IPS DF 6.9 (cell line): ENCODE measurements around the gene SPACA4.

ENCODE experiments used
- DNase-seq: peaks from one replicate; pipeline ENCODE4 v3.0.0-alpha.2; 2013; ENCODE audit warnings: low read depth, low spot score
- H3K27ac ChIP-seq: one replicate; pipeline ENCODE4 v1.5.1; 2013; ENCODE audit warnings: low read length, control low read depth
- H3K27me3 ChIP-seq: 2 replicates; pipeline ENCODE4 v1.6.1; 2013; ENCODE audit warnings: mild to moderate bottlenecking, low read length; ENCODE audit not compliant: control insufficient read depth, insufficient read depth
- H3K36me3 ChIP-seq: 2 replicates; pipeline ENCODE4 v1.6.1; 2013; ENCODE audit warnings: low read length; ENCODE audit not compliant: control insufficient read depth, insufficient read depth
- H3K4me1 ChIP-seq: 2 replicates; pipeline ENCODE4 v1.6.1; 2013; ENCODE audit warnings: low read length; ENCODE audit not compliant: control insufficient read depth, insufficient read depth
- H3K4me3 ChIP-seq: 2 replicates; pipeline ENCODE4 v1.5.1; 2013; ENCODE audit warnings: mild to moderate bottlenecking, low read length
- H3K9me3 ChIP-seq: 2 replicates; pipeline ENCODE4 v1.6.1; 2013; ENCODE audit warnings: low read length, inconsistent platforms; ENCODE audit not compliant: control insufficient read depth, insufficient read depth
- WGBS: extraction: QIAGEN DNeasy Blood & Tissue Kit; methylation state at CpG from one replicate; pipeline ENCODE4 v1.1.7; 2013; ENCODE audit warnings: mixed read lengths, missing lambda C conversion rate; ENCODE audit not compliant: insufficient read length, insufficient coverage; 5-methylcytosine and 5-hydroxymethylcytosine counted together

Gene SPACA4

DNA sequence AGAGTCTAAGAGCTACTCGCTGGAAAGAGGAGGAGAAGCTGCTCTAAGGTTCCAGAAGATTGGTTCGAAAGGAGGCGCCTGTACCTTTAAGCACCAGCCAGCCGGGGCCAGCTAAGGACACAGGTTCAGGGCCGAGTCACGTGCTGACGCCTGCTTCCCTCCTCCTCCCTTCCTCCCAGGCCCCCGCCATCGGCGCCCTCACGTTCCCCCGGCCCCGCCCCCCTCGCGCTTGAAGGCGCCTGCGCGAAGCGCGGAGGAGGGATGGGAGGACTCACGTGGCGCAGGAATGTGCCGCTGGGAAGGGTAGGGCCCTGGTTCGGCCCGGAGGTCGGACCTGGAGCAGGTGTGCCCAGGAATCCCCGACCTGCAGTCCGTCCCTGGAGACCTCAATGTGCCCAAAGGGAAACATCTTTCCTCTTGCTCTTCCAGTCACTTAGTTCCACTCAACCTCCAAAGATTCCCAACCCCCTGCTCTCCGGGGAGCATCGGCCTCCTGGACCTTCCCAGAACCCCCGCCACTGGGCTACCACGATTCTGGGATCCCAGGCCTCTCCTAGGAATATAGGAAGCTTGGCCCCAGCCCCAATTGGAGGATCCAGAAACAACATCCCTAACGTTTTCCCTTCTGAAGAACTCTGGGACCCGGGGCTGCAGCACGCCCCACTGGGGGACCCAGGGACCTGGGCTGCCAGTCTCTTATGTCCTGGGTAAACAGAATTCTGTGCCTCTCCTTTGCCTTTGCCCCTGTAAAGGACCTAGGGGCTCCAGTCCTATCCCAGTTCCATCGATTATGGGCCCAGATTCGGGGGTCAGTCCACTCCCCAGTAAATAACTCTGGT, 28.1 kb downstream of the SPACA4 start:
- Histone ChIP-seq H3K27me3 (no peaks in the 10 kb centered on the region; the same call in 1 of the 2 replicates), H3K36me3 (no peaks in the 10 kb centered on the region), H3K27ac (no peak overlapping the region), H3K4me1 (peaks cover 15% of the 10 kb centered on the region; the same call in 1 of the 2 replicates), H3K4me3 (no peak overlapping the region; the same call in 1 of the 2 replicates), H3K9me3 (no peaks in the 10 kb centered on the region)
- WGBS: no CpG with 5 or more reads among the region's 37 CpGs
- peak; percentile 85 for DNase-seq

DNA sequence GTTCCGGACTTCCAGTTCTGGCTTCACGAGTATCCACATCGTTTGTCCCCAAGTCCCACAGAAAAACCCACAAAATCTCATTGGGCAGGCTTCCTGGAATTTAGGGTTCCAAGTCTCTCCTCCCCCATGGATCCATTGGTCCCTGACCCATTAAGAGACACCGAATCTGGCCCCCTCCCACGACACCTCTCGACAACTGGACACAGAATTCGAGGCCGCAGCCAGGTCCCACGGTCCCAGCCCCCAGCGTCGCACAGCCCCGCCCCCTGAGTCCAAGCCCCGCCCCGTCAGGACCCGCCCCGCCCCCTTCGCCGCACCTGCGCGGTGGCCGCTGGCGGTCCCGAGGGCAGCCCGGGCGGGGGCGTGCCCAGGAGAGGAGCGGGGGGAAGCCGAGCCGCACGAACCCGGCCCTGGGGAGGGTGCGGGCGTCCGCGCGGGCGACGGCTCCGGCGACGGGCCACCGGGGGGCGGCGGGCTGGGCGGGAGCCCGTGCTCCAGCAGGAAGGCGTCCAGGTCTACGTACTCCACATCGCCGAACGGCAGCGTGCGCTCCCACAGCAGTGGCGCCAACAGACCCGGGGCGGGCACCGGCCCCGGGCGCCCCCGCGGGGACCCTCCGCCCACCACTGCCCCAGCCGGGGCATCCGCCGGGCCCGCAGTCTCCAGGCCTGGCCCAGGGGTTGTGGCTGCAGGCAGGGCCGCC, 28.9 kb downstream of the SPACA4 start:
- WGBS: no CpG with 5 or more reads among the region's 67 CpGs
- no peaks in the 10 kb centered on the region for H3K36me3 ChIP-seq
- no peak for DNase-seq
- H3K4me3 ChIP-seq: peak overlapping the region; percentile 58
- H3K27ac ChIP-seq: no peak overlapping the region
- H3K4me1 ChIP-seq: peaks cover 16% of the 10 kb centered on the region; the same call in 1 of the 2 replicates
- H3K9me3 ChIP-seq: no peaks in the 10 kb centered on the region
- H3K27me3 ChIP-seq: no peaks in the 10 kb centered on the region; the same call in 1 of the 2 replicates

DNA sequence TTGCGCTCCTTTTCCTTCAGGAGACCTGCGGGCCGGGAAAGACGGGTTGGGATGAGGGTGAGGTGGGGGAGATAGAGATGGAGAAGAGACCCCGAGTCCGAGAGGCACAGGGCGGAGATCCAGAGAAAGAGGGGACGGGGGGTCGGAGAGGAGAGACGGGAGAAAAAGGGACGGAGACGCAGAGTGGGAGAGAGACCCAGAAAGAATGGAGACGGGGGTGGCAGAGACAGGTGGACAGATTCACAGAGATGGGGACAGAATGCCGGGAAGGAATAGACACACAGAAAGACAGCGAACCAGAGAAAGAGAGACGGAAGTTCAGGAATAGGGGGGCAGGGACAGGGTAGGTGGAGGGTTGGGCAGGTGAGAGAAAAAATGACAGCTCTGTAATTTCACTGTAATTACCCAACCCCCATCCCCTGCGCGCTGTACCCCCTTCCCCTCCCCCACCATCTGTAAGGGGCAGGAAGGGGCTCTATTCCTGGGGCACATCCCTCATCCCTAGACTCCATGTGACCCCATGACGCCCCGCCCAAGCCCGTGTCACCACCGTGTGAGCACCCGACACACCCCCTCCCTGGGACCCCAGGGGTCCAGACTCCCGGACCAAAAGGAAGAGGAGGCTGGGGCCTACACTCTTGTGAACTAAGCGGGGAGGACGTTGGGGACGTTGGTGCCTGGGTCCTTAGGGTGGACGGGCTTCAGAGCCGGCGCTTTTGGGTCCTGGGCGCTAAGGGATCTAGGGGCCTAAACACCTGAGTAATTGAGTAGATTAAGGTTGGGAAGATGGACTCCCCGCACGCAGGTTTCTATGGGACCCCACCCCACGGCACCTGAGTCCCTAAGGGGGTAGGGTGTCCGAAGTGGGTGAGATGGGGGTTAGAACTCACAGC, 29.7 kb downstream of the SPACA4 start:
- H3K27me3 ChIP-seq: no peaks in the 10 kb centered on the region; the same call in 1 of the 2 replicates
- no peak for DNase-seq
- no peaks in the 10 kb centered on the region for H3K36me3 ChIP-seq
- H3K4me1 ChIP-seq: peaks cover 14% of the 10 kb centered on the region; the same call in 1 of the 2 replicates
- no peaks in the 10 kb centered on the region for H3K9me3 ChIP-seq
- no peak overlapping the region for H3K27ac ChIP-seq
- WGBS: no CpG with 5 or more reads among the region's 35 CpGs
- peak overlapping the region; percentile 58 for H3K4me3 ChIP-seq

DNA sequence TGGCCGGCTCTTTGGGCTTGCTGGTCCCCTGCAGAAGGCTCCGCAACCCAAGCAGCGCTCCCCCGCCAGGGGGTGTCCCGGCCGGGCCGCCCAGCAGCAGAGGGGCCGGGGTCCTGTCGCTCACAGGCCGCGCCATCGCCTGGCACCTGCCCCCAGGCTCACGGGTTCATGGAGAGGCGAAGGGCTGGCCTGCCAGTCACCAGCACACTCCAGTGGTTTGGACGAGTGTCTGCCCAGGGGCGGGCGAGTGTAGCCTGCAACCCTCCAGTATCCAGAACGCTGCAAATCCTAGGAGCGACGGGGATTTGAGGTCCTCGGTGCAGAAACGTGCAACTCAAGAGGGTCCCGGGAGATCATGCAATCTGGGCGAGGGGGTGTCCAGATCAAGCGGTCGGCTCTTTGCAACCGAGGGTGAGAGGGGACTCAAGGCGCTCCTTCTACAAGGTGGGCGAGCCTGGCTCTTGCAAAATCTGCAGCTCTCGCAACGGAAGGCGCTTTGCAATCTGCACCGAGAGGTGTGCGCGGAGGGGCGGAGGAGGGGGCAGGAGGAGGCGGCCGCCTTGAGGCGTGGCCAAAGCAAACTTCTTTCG, 30.4 kb downstream of the SPACA4 start, which contains the start of gene DBP:
DBP (minus strand) TSS at position 521 of the 590 bp plus-strand sequence; CDS start at position 136, 385 bp downstream.
- Histone ChIP-seq H3K27ac (no peak within 1 kb of the TSS), H3K27me3 (no peaks in the 10 kb centered on the region; the same call in 1 of the 2 replicates), H3K4me1 (peaks cover 13% of the 10 kb centered on the region; the same call in 1 of the 2 replicates), H3K4me3 (peak within 1 kb of the TSS; percentile 58; the same call in 1 of the 2 replicates), H3K9me3 (no peaks in the 10 kb centered on the region), H3K36me3 (no peaks in the 10 kb centered on the region)
- WGBS: no CpG with 5 or more reads among the region's 40 CpGs
- no peak for DNase-seq

DNA sequence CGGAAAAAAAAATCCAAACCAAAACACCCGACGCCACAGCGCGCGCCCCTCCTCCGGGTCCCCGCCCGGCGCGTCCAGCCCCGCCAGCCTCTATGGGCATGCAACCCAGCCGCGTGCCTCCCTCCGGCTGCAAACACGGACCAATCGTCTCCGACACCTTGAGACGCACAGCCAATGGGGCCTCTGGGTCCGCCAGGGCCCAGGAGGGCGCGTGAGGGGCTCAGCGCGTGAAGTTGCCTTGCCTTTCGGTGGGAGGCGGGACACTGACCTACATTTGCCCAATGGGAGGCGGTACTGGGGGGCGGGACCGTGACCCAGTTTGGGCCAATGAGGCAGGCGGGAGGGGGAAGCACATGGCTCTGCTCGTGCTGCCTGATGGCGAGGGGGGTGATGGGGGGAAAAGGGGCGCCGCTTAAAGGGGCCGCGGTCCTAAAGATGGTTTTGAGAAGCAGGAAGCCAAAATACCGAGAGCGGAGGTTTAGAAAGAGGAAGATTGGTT, 31.0 kb downstream of the SPACA4 start:
- no peaks in the 10 kb centered on the region; the same call in 1 of the 2 replicates for H3K27me3 ChIP-seq
- peaks cover 13% of the 10 kb centered on the region; the same call in 1 of the 2 replicates for H3K4me1 ChIP-seq
- DNase-seq: peak; percentile 97
- no CpG with 5 or more reads among the region's 38 CpGs for WGBS
- H3K36me3 ChIP-seq: no peaks in the 10 kb centered on the region
- no peaks in the 10 kb centered on the region for H3K9me3 ChIP-seq
- peak overlapping the region; percentile 58; the same call in 1 of the 2 replicates for H3K4me3 ChIP-seq
- H3K27ac ChIP-seq: no peak overlapping the region

DNA sequence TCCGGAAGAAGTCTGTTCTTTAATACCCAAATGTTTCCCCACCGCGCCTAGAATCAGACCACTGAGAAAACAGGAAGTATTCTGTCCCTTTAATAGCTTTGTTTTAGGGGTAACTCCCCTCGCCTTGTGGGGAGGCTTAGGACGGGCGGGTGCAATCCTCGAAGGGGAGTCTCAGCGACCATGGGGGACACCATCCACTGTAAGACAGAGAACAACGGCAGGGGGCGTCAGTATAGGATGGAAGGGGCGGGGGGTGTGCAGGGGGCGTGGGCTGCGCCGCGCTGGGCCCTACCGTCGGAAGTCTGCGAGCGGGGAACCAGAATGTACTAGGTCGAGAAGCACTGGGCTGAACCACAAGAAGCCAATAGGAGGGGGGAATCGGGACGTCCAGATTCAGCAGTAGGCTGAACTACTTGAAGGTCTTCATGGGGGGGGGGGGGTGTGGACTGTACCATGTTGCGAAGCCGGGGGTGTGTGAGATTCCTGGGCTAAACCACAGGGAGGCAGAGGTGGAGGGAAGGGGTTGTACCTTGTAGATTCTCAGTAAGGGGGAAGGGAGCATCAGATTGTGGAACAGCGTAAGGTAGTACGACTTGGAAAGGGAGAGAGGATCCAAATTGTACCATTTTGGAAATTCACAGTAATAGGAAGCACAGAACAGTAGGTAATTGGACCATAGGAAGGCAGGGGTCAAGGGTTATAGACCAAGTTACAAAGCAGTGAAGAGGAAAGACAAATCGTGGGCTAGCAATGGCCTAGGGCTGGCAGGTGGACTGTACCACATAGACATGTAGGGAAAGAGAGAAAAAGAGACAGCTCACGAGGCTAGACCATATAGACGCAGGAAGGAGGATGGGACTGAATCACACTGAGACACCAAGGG, 31.6 kb downstream of the SPACA4 start:
- no peak for DNase-seq
- no peaks in the 10 kb centered on the region for H3K9me3 ChIP-seq
- H3K4me3 ChIP-seq: peak overlapping the region; percentile 18; the same call in 1 of the 2 replicates
- no peak overlapping the region for H3K27ac ChIP-seq
- H3K36me3 ChIP-seq: no peaks in the 10 kb centered on the region
- peaks cover 13% of the 10 kb centered on the region; the same call in 1 of the 2 replicates for H3K4me1 ChIP-seq
- no peaks in the 10 kb centered on the region; the same call in 1 of the 2 replicates for H3K27me3 ChIP-seq
- no CpG with 5 or more reads among the region's 29 CpGs for WGBS

- H3K27ac ChIP-seq: no peak overlapping the region
- no peaks in the 10 kb centered on the region for H3K9me3 ChIP-seq
- peaks cover 13% of the 10 kb centered on the region; the same call in 1 of the 2 replicates for H3K4me1 ChIP-seq
- no CpG with 5 or more reads among the region's 16 CpGs for WGBS
- no peaks in the 10 kb centered on the region for H3K36me3 ChIP-seq
- no peaks in the 10 kb centered on the region; the same call in 1 of the 2 replicates for H3K27me3 ChIP-seq
- DNase-seq: no peak
- H3K4me3 ChIP-seq: no peak overlapping the region
Observed at GRCh38 chr19:48638831-48639381, 32.4 kb downstream of the SPACA4 start.

GRCh38 chr19:48639483-48640375, 33.2 kb downstream of the SPACA4 start:
- no peak for DNase-seq
- Histone ChIP-seq H3K4me1 (peaks cover 10% of the 10 kb centered on the region; the same call in 1 of the 2 replicates), H3K36me3 (no peaks in the 10 kb centered on the region), H3K4me3 (no peak overlapping the region), H3K27ac (no peak overlapping the region), H3K9me3 (no peaks in the 10 kb centered on the region), H3K27me3 (no peaks in the 10 kb centered on the region; the same call in 1 of the 2 replicates)
- no CpG with 5 or more reads among the region's 33 CpGs for WGBS
